Motor neuron (in vitro differentiated cells): ENCODE measurements around the gene GPR62. TPM values are rescaled to one million over a fixed set of nuclear protein-coding genes. Genes with fewer than 3 reads are reported as not detected.
"Not testable (repeated sequence)": the region's sequence is repeated elsewhere in the genome, so short reads cannot be mapped to it uniquely, and the experiment has no call there.

ENCODE experiments used
- ATAC-seq, 8 experiments: fragments of 200-7000 bp; cut with Tn5 transposase; replicated peaks in 6 of 8; 2 replicates each; pipeline ENCODE4 v1.8.0; 2021; ENCODE audit warnings: mild to moderate bottlenecking in 8 of 8, moderate library complexity in 8 of 8
- H3K27ac ChIP-seq, 2 donors: fragments of 250-450 bp; sonication (Bioruptor Pico); 2 replicates each; pipeline ENCODE4 v1.9.0; 2021; ENCODE audit warnings: antibody characterized with exemption in 2 of 2, mild to moderate bottlenecking in 2 of 2, moderate library complexity in 1 of 2
- H3K4me1 ChIP-seq, 2 donors: fragments of 250-450 bp; sonication (Bioruptor Pico); replicated peaks in 1 of 2; 2 replicates each; pipeline ENCODE4 v1.6.1; 2021; ENCODE audit warnings: antibody characterized with exemption in 2 of 2, mild to moderate bottlenecking in 2 of 2, moderate library complexity in 1 of 2
- H3K4me3 ChIP-seq, 5 donors: fragments of 250-450 bp; sonication (Bioruptor Pico); 2 replicates each; pipeline ENCODE4 v1.9.0; 2021; ENCODE audit warnings: antibody characterized with exemption in 5 of 5, mild to moderate bottlenecking in 5 of 5, moderate library complexity in 4 of 5
- WGBS, 10 experiments: fragments of 450-650 bp; shearing (Covaris generic); methylation state at CpG; one replicate each; pipeline ENCODE4 v1.0.0; 2022; 5-methylcytosine and 5-hydroxymethylcytosine counted together
- in situ Hi-C, 9 experiments: fragments of 400-800 bp; cut with MboI; loops; one replicate each; pipeline ENCODE4 v1.15.0; 2021; ENCODE audit warnings: low sequenced_read_pairs in 9 of 9, low pct_unique_long_range_greater_than_20kb in 2 of 9; ENCODE audit not compliant: unreplicated experiment in 9 of 9
- total RNA-seq, 8 experiments: library from RNA; unstranded; fragments of 300-600 nt; gene quantifications; 2 replicates each; pipeline versions ENCODE4 v1.2.3 to v1.2.4, GENCODE V29; 2022

Gene GPR62
- total RNA-seq, 8 experiments from 2014 or later: 0.25 to 2.3 (median 0.66) TPM; not detected in 1

DNA sequence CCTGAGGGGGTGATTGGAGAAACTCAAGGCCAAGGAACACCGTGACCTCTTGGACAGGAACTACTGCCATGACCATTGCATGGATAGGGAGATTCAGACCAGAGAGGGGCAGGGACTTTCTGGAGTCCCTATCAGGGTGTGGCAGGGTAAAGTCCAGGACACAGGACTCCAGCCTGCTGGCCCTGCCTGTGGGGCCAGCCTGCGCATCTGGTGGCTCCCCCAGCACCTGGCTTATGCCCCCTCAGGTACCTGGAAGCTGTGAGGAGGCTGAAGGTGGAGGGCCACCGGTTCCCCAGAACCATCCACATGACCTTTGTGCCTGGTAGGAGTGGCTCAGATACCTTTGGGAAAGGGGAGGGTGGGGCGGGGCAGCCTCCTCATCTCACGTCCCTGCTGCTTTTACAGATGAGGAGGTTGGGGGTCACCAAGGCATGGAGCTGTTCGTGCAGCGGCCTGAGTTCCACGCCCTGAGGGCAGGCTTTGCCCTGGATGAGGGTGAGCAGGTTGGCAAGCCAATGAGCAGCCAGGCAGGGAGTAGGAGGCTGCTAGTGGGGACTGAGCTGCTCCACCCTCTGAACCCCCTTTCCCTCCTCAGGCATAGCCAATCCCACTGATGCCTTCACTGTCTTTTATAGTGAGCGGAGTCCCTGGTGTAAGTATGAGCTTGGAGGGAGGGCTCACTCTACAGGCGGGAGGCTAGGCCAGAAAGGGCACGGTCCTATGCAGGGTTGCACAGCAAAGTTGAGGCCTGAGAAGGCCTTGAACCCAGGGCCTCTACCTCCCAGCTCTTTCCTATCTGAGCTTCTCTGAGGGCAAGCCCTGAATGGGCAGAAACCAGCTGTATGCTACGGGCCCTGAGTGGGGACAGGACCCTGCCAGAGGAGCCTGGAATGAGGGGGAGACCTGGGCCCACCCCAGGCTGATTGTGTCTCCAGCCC is 31.1 kb downstream of the GPR62 start:
- ATAC-seq: no peak
- H3K4me3 ChIP-seq: no peak overlapping the region
- in situ Hi-C loops: no loop called here
- H3K4me1 ChIP-seq: peaks cover 9 to 16% of the 10 kb centered on the region in 2 donors
- no peak overlapping the region for H3K27ac ChIP-seq
- 75 to 100% (median 94%) methylated on average over 2 to 4 of the region's 12 CpGs; no CpG with 5 or more reads in 7 of the 10 experiments for WGBS, 10 experiments

DNA sequence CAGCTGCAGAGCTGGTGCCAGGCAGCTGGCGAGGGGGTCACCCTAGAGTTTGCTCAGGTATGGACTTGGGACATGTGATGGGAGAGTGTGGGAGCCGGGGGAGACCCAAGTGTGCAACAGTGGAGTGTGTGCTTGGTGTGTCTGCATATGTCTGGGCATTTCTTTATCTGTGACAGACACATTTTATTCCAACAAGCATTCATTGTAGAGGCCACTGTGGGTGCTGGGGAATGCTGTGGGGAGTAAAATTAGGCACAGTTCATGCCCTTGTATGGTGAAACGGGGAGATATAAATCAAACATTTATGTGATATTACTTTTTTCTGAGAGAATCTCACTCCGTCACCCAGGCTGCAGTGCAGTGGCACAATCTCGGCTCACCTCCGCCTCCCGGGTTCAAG is 32.4 kb downstream of the GPR62 start:
- in situ Hi-C loops: no loop called here
- ATAC-seq: no peak
- 74 to 100% (median 94%) methylated on average over 1 to 6 of the region's 7 CpGs; no CpG with 5 or more reads in 5 of the 10 experiments for WGBS, 10 experiments
- H3K4me1 ChIP-seq: peaks cover 2 to 10% of the 10 kb centered on the region in 2 donors
- H3K4me3 ChIP-seq: no peak overlapping the region
- no peak overlapping the region for H3K27ac ChIP-seq

DNA sequence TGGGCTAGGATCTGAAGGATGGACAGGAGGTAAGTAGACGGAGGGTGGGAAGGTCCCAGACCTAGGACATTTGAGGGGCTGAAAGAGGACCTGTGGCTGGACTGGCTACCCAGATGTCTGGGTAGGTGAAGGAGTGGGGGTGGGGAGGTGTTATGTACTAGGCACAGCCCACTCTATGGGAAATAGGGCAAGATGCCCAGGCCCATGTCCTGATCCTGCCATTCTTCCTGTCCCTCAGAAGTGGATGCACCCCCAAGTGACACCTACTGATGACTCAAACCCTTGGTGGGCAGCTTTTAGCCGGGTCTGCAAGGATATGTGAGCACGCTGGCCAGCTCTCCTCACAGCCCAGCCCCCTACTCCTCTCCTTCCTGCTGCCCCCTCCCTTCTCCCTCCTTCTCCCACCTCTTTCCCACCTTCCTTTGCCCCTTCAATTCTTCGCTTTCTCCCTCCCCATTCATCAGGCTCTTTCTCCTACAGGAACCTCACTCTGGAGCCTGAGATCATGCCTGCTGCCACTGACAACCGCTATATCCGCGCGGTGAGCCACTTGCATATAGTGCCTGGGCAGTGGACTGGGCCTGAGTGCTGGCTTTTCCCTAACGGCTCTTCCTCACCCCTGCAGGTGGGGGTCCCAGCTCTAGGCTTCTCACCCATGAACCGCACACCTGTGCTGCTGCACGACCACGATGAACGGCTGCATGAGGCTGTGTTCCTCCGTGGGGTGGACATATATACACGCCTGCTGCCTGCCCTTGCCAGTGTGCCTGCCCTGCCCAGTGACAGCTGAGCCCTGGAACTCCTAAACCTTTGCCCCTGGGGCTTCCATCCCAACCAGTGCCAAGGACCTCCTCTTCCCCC is 33.3 kb downstream of the GPR62 start:
- in situ Hi-C loops: no loop called here
- peak in 5 of 8 experiments; percentile 7 to 17 (median 13) for ATAC-seq
- no peak overlapping the region for H3K4me3 ChIP-seq
- H3K27ac ChIP-seq: no peak overlapping the region
- peaks cover 0 to 3% of the 10 kb centered on the region in 2 donors for H3K4me1 ChIP-seq
- 17 to 100% (median 72%) methylated on average over 1 to 9 of the region's 15 CpGs; no CpG with 5 or more reads in 2 of the 10 experiments for WGBS, 10 experiments

DNA sequence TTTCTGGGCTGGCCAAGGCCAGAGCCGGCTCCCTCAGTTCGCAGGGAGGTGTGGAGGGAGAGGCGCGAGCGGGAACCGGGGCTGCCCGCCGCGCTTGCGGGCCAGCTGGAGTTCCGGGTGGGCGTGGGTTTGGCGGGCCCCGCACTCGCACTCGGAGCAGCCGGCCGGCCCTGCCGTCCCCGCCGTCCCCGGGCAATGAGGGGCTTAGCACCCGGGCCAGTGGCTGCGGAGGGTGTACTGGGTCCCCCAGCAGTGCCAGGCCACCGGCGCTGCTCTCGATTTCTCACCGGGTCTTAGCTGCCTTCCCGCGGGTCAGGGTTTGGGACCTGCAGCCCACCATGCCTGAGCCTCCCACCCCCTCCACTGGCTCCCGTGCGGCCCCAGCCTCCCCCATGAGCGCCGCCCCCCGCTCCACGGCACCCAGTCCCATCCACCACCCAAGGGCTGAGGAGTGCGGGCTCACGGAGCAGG is 35.4 kb downstream of the GPR62 start:
- H3K4me3 ChIP-seq, ATAC-seq, in situ Hi-C loops, H3K4me1 ChIP-seq, H3K27ac ChIP-seq: not testable (repeated sequence)
- WGBS, 10 experiments: 60 to 90% methylated on average over 1 to 2 of the region's 38 CpGs; no CpG with 5 or more reads in 8 of the 10 experiments

DNA sequence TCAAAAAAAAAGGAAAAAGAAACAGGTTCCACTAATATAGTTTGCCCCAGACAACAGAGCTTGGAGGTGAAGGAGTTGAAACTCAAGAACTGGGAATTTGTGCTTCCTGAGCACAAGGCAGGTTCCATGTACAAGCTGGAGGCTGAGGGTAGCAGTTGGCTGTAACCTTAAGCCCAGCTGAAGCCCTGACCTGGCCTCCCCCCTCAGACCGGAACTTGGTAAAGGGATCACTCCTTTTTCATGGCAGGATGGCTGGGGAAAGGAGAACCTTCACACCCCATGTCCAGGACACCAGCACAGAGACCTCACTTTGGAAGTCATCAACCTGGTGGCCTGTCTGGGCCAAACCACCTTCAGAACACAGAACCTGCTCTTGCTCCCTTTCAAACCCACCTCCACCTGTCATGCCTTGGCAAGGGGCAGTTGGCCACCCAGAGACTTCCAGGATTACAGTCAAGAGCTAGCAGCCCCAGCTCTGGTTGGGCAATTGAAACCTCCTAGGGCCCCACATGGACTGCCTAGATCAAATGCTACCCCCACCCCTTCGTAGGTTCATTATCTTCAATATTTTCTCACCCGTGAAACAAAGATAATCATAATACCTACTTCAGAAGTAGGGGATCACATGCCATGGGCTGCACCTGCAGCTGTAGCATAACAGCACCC is 37.0 kb downstream of the GPR62 start:
- Histone ChIP-seq H3K27ac (no peak overlapping the region), H3K4me3 (no peak overlapping the region), H3K4me1 (peaks cover 9 to 11% of the 10 kb centered on the region in 2 donors)
- in situ Hi-C loops: no loop called here
- ATAC-seq: no peak
- WGBS, 10 experiments: 60 to 100% (median 93%) methylated on average over 1 to 2 of the region's 3 CpGs; no CpG with 5 or more reads in 4 of the 10 experiments

DNA sequence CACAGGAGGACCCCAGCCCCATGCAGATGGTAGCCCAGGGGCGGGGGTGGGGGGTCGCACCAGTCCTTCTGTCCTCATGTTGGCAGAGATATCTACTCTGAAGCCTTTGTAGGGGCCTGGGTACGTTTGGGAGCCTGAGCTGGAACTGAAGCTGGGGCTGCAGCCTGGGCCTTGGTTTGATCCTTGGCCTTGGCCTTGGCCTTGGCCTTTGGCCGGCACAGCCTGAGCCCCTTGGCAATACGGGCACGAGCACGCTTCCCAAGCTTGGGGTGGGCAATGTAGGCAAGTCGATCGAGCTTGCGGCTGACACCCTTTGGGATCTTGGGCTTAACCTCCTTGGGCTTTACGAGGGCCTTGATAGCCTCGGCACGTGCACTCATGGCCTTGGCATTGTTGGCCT is 38.5 kb downstream of the GPR62 start:
- ATAC-seq, H3K4me3 ChIP-seq, H3K27ac ChIP-seq, in situ Hi-C loops: not testable (repeated sequence)
- H3K4me1 ChIP-seq: peaks cover 9 to 11% of the 10 kb centered on the region in 2 donors
- no CpG with 5 or more reads among the region's 13 CpGs for WGBS, 10 experiments

DNA sequence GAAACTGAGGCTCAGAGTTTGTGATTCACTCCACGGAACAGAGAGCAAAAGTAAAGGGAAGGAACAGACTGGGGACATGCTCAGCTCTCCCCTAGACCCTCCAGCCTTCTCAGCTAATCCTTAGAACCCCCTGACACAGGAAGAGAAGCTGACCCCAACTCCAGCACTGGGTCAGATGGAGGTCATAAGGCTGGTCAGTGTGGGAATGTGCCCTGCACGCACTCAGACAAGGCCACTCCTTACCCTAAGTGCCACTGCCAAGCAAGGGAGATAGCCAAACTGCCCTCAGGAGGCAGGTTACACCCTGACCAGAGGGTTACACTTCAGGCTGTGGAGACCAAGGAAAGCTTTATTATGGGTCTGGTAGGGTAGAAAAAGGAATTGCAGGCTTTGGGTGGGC is 39.3 kb downstream of the GPR62 start:
- 70 to 100% (median 85%) methylated on average over 1 of the region's 2 CpGs; no CpG with 5 or more reads in 6 of the 10 experiments for WGBS, 10 experiments
- Histone ChIP-seq H3K4me1 (peaks cover 9 to 11% of the 10 kb centered on the region in 2 donors), H3K4me3 (peak overlapping the region in 4 of 5 donors; percentile 56 to 93 (median 85)), H3K27ac (no peak overlapping the region)
- in situ Hi-C loops: no loop called here
- ATAC-seq: no peak

DNA sequence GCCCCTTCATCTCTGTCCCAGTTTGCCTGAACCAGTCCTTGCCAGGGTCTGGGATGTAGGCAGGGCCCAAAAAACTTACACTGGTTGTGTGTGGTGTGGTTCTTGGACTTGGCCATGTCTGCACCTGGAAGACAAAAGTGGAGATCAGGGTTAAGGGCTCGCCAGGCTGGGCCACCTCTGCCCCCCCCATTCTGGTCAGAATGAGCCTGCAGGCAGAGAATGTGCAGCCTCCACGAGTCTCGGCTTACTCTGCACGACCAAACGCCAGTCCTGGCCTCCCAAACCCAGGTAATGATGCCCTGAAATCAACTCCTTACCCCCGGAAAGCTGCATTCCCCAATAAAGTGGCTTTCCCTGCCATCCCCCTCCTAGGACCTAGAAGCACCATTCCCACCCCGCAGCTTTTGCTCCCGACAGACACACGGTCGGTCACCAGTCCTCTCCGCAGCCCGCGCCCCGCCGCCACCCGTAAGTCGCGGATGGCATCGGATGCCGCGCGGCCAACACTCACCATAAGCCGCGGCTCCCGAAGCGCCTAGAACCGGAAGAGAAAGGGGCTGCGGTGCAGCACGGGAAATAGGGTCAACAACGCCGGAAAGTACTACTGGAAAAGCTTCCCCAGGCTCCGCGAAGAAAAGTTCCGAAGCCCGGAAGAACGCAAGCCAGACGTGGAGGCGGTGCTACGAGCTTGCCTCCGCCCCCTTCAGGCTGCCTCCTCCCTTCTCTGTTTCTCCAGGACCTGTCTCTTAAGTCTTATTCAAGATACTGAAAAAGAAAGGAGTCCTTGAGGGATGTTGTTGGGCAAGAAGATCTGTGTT is 40.4 kb downstream of the GPR62 start, which contains the start of gene RPL29:
Gene RPL29 (minus strand): TSS at position 550 of the 818 bp plus-strand sequence. CDS start 434 bp downstream, at position 116.
- H3K4me1 ChIP-seq: peaks cover 9 to 11% of the 10 kb centered on the region in 2 donors
- in situ Hi-C loops: no loop called here
- WGBS, 10 experiments: 0 to 2% (median 0%) methylated on average over 1 to 19 of the region's 40 CpGs; no CpG with 5 or more reads in 3 of the 10 experiments
- peak; percentile 88 to 95 (median 93) for ATAC-seq
- H3K4me3 ChIP-seq: peak within 1 kb of the TSS; percentile 56 to 93 (median 82)
- H3K27ac ChIP-seq: peak within 1 kb of the TSS; percentile 84 to 90

DNA sequence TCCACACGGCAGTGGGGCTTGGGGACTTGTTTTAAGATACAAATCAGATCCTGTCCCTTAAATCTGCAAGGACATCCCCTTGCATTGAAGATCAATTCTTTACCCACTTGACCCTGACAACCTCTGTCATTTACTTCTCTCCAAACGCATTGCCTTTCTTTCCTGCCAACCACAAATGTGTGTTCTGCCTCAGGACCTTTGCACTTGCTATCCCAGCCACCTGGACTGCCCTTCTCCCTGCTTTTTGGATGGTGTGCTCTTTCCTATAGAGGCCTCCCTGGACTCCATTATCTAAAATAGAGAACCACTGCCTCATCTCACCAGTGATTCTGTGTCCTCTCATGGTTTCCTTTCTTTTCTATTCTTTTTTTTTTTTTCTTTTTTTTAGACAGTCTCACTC is 42.0 kb downstream of the GPR62 start:
- 20 to 78% (median 33%) methylated on average over 1 to 2 of the region's 2 CpGs; no CpG with 5 or more reads in 1 of the 10 experiments for WGBS, 10 experiments
- Histone ChIP-seq H3K4me3 (no peak overlapping the region), H3K4me1 (peaks cover 15 to 16% of the 10 kb centered on the region in 2 donors), H3K27ac (no peak overlapping the region)
- ATAC-seq: no peak
- in situ Hi-C loops: no loop called here

DNA sequence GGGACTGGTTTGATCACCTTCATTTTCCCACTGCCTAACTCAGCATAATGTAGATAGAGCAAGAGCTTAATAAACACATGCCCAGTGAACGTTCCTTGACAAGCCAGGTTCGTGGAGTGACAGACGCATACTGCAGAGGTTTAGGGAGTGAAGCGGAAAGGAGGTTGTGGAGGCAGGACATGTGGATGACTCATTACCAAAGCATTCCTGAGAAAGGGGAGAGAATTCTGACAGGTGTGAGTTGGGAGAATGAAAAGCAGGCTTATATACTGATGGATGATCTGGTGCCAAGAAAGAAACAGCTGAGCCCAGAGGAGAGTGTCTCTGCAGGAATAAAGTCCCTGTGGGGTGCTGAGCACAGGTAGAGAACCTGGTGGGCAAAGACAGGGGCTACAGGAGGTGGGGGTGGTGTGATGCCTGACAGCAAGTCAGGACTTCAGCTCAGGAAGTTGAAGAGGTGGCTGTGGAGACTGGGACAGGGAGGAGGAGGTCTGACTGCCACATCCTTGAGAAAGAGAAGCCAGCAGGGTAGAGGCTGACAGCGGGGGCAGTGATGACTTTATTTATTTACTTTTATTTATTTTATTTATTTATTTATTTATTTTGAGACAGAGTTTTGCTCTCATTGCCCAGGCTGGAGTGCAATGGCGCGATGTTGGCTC is 42.9 kb downstream of the GPR62 start:
- WGBS, 10 experiments: 0 to 100% (median 44%) methylated on average over 1 to 7 of the region's 7 CpGs; no CpG with 5 or more reads in 2 of the 10 experiments
- H3K4me1 ChIP-seq: peaks cover 24 to 25% of the 10 kb centered on the region in 2 donors
- H3K4me3 ChIP-seq: no peak overlapping the region
- no peak for ATAC-seq
- no peak overlapping the region for H3K27ac ChIP-seq
- in situ Hi-C loops: no loop called here

DNA sequence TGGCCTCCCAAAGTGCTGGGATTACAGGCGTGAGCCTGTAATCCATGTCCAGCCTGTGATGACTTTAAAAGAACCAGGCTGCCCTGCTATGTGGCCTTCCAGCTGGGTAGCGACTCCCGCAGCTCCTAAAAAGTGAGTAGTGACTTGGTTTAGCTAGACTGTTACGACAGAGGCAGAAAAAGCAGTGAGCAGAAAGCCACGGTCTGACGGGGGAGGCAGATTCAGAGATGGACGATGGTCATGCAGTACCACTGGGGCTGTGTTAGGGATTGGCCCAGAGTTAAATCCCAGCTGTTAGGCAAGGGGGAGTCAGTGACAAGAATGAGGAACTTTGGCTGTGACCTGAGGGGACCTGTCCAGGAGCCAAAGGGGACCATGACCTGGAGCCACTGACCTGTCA is 43.6 kb downstream of the GPR62 start:
- in situ Hi-C loops: no loop called here
- no peak overlapping the region for H3K27ac ChIP-seq
- ATAC-seq: no peak
- WGBS, 10 experiments: 54 to 70% (median 61%) methylated on average over 3 to 5 of the region's 7 CpGs; no CpG with 5 or more reads in 7 of the 10 experiments
- H3K4me1 ChIP-seq: peaks cover 30 to 31% of the 10 kb centered on the region in 2 donors
- H3K4me3 ChIP-seq: no peak overlapping the region
